Smooth muscle cell (in vitro differentiated cells): ENCODE results near the gene AMIGO1. TPM values are rescaled to one million over a fixed set of nuclear protein-coding genes. Genes with fewer than 3 reads are reported as not detected.

ENCODE experiments used
- DNase-seq: peaks from one replicate; lab custom pipeline; 2025; ENCODE audit not compliant: unreplicated experiment; lab: John Stamatoyannopoulos, UW
- H2AFZ ChIP-seq: fragments of 200-600 bp; sonication (generic); 2 replicates; pipeline ENCODE4 v1.6.0; 2016; ENCODE audit warnings: antibody characterized with exemption, low read depth, mild to moderate bottlenecking
- H3F3A ChIP-seq: fragments of 200-600 bp; sonication (generic); 2 replicates; pipeline ENCODE4 v1.6.0; 2017; ENCODE audit warnings: antibody characterized with exemption, low read depth
- H3K27ac ChIP-seq: fragments of 200-600 bp; sonication (generic); 2 replicates; pipeline ENCODE4 v1.5.1; 2016; ENCODE audit warnings: low read depth, mild to moderate bottlenecking
- H3K27me3 ChIP-seq: fragments of 200-600 bp; sonication (generic); 2 replicates; pipeline ENCODE4 v1.6.1; 2016; ENCODE audit warnings: low read depth, mild to moderate bottlenecking
- H3K36me3 ChIP-seq: fragments of 200-600 bp; sonication (generic); 2 replicates; pipeline ENCODE4 v1.5.1; 2016; ENCODE audit warnings: low read depth
- H3K4me1 ChIP-seq: fragments of 200-600 bp; sonication (generic); 2 replicates; pipeline ENCODE4 v1.5.1; 2016; ENCODE audit warnings: low read depth
- H3K4me2 ChIP-seq: fragments of 200-600 bp; sonication (generic); 2 replicates; pipeline ENCODE4 v1.6.0; 2016; ENCODE audit warnings: mild to moderate bottlenecking
- H3K4me3 ChIP-seq: fragments of 200-600 bp; sonication (generic); 2 replicates; pipeline ENCODE4 v1.5.1; 2016; ENCODE audit warnings: mild to moderate bottlenecking
- H3K79me2 ChIP-seq: fragments of 200-600 bp; sonication (generic); 2 replicates; pipeline ENCODE4 v1.6.0; 2016; ENCODE audit warnings: low read depth, mild to moderate bottlenecking
- H3K9ac ChIP-seq: fragments of 200-600 bp; sonication (generic); 2 replicates; pipeline ENCODE4 v1.6.0; 2016; ENCODE audit warnings: low read depth
- H3K9me3 ChIP-seq: fragments of 200-600 bp; sonication (generic); replicated peaks from 2 replicates; pipeline ENCODE4 v1.5.1; 2016; ENCODE audit warnings: low read depth
- H4K20me1 ChIP-seq: fragments of 200-600 bp; sonication (generic); 2 replicates; pipeline ENCODE4 v1.6.0; 2016; ENCODE audit warnings: low read depth
- WGBS: methylation state at CpG from one replicate; pipeline ENCODE4 v1.1.7; 2016; ENCODE audit warnings: low lambda C conversion rate; 5-methylcytosine and 5-hydroxymethylcytosine counted together
- polyA plus RNA-seq: library from polyadenylated mRNA; unstranded; fragments of >200 nt; fragmentation: Nextera tagmentation; extraction: Ambion mirVana; gene quantifications from 2 replicates; pipeline ENCODE4 v1.2.1, GENCODE V29; 2016
- total RNA-seq: library from RNA; depleted of rRNA; stranded (reverse); fragments of >200 nt; gene quantifications from 2 replicates; pipeline ENCODE4 v1.2.3, GENCODE V29; 2014
- TF ChIP-seq, protein P1 (sequence below): fragments of 200-600 bp; sonication (generic); IDR thresholded peaks from 2 replicates; pipeline ENCODE4 v1.5.1; 2017; ENCODE audit warnings: borderline replicate concordance, mild to moderate bottlenecking, antibody characterized with exemption; ENCODE audit not compliant: insufficient read depth, poor library complexity, severe bottlenecking

AMIGO1 gene
- total and polyA plus RNA-seq, 2 experiments from 2014 or later, result 0.99 to 1.4 TPM

GRCh38 chr1:109539676-109540075, 30.1 kb upstream of the AMIGO1 start, which contains the start of gene GPR61:
TSS of gene GPR61 (plus strand) at chr1:109539872. CDS start at chr1:109543023, 3,151 bp downstream.
- Histone ChIP-seq H3K4me3 (no peak within 1 kb of the TSS), H3K27me3 (no peaks in the 10 kb centered on the region), H3K4me1 (no peaks in the 10 kb centered on the region), H3F3A (no peaks in the 10 kb centered on the region), H4K20me1 (no peaks in the 10 kb centered on the region), H3K27ac (no peak within 1 kb of the TSS), H3K79me2 (no peaks in the 10 kb centered on the region), H3K4me2 (no peak within 1 kb of the TSS), H3K36me3 (no peaks in the 10 kb centered on the region), H3K9ac (no peak within 1 kb of the TSS), H3K9me3 (no peaks in the 10 kb centered on the region), H2AFZ (no peak within 1 kb of the TSS)
- TF ChIP-seq, protein P1, sequence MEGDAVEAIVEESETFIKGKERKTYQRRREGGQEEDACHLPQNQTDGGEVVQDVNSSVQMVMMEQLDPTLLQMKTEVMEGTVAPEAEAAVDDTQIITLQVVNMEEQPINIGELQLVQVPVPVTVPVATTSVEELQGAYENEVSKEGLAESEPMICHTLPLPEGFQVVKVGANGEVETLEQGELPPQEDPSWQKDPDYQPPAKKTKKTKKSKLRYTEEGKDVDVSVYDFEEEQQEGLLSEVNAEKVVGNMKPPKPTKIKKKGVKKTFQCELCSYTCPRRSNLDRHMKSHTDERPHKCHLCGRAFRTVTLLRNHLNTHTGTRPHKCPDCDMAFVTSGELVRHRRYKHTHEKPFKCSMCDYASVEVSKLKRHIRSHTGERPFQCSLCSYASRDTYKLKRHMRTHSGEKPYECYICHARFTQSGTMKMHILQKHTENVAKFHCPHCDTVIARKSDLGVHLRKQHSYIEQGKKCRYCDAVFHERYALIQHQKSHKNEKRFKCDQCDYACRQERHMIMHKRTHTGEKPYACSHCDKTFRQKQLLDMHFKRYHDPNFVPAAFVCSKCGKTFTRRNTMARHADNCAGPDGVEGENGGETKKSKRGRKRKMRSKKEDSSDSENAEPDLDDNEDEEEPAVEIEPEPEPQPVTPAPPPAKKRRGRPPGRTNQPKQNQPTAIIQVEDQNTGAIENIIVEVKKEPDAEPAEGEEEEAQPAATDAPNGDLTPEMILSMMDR, result no peak
- WGBS, result 58% methylated on average over 7 of the region's 7 CpGs
- no peak for DNase-seq

- whole genome bisulfite sequencing, result 91% methylated on average over 9 of the region's 9 CpGs
- H3K9ac ChIP-seq, result no peak overlapping the region
- no peaks in the 10 kb centered on the region for H4K20me1 ChIP-seq
- H3K79me2 ChIP-seq, result no peaks in the 10 kb centered on the region
- H3K4me1 ChIP-seq, result no peaks in the 10 kb centered on the region
- H3K4me2 ChIP-seq, result no peak overlapping the region
- TF ChIP-seq, protein P1, result no peak
- no peaks in the 10 kb centered on the region for H3F3A ChIP-seq
- no peaks in the 10 kb centered on the region for H3K27me3 ChIP-seq
- no peak overlapping the region for H3K27ac ChIP-seq
- no peaks in the 10 kb centered on the region for H3K9me3 ChIP-seq
- no peak overlapping the region for H3K4me3 ChIP-seq
- no peak for DNase-seq
- no peaks in the 10 kb centered on the region for H3K36me3 ChIP-seq
- H2AFZ ChIP-seq, result no peak overlapping the region
These were observed 29.5 kb upstream of the AMIGO1 start for GRCh38 chr1:109538827-109539555.

DNA sequence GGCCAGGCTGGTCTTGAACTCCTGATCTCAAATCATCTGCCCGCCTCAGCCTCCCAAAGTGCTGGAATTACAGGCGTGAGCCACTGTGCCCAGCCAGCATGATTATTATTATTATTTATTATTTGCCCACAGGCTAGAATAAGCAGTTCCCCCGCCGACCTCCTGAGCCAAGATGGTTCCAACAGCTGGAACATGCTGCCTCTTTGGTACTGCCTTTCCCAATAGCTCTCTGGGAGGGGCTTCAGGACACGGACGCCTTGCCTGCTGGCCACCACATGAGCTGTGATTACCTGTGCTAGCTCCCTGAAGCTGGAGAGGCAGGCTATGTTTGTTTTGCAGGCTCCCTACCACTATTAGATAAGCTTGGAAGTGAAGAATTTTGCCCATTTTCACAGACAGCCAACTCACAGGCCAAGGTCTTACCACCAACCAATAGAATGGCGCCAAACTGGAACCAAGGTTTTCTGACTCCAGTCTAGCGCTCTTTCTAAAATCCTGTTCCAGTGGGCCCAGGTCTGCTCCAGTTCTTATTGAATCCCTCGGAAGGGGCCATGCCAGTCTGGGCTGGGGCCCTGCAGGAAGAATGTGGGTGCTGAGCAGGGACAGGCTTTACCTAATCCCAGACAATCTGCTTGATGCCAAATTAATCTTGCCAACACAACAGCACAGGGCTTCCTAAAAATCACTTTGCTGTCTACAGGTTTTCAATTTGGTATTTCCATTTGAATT, 28.1 kb upstream of the AMIGO1 start:
- Histone ChIP-seq H2AFZ (no peak overlapping the region), H4K20me1 (no peaks in the 10 kb centered on the region), H3K9ac (no peak overlapping the region), H3F3A (no peaks in the 10 kb centered on the region), H3K4me2 (no peak overlapping the region), H3K27ac (no peak overlapping the region), H3K4me1 (no peaks in the 10 kb centered on the region), H3K36me3 (no peaks in the 10 kb centered on the region), H3K79me2 (no peaks in the 10 kb centered on the region), H3K27me3 (no peaks in the 10 kb centered on the region), H3K9me3 (no peaks in the 10 kb centered on the region), H3K4me3 (no peak overlapping the region)
- TF ChIP-seq, protein P1, result no peak
- 93% methylated on average over 9 of the region's 9 CpGs for WGBS
- no peak for DNase-seq
